Stomach smooth muscle (tissue), 2 donors: Measurements from ENCODE around the gene PRAMEF1.
"Not testable (repeated sequence)": the region's sequence is repeated elsewhere in the genome, so short reads cannot be mapped to it uniquely, and the experiment has no call there.

Experiments
- H3K27ac ChIP-seq: one replicate; pipeline ENCODE4 v1.7.0; 2013; ENCODE audit warnings: mild to moderate bottlenecking, low read length, inconsistent platforms
- H3K27me3 ChIP-seq, 2 donors: one replicate each; pipeline ENCODE4 v1.7.0; 2013; ENCODE audit warnings: low read length in 2 of 2; ENCODE audit not compliant: insufficient read depth in 2 of 2, control insufficient read depth in 1 of 2
- H3K36me3 ChIP-seq, 2 donors: one replicate each; pipeline ENCODE4 v1.7.0; 2013; ENCODE audit warnings: low read length in 2 of 2; ENCODE audit not compliant: control insufficient read depth in 2 of 2, insufficient read depth in 2 of 2
- H3K4me1 ChIP-seq: one replicate; pipeline ENCODE4 v1.7.0; 2013; ENCODE audit warnings: low read length; ENCODE audit not compliant: control insufficient read depth, insufficient read depth
- H3K4me3 ChIP-seq, 2 donors: one replicate each; pipeline ENCODE4 v1.7.0; 2013; ENCODE audit warnings: low read length in 2 of 2
- H3K9ac ChIP-seq, 2 donors: one replicate each; pipeline ENCODE4 v1.7.0; 2013; ENCODE audit warnings: low read length in 2 of 2, mild to moderate bottlenecking in 1 of 2
- H3K9me3 ChIP-seq, 2 donors: one replicate each; pipeline ENCODE4 v1.7.0; 2013; ENCODE audit warnings: low read length in 2 of 2; ENCODE audit not compliant: control insufficient read depth in 2 of 2
- donor health status: healthy.
- donor health status: Pancreatic carcinoma.

Gene PRAMEF1

GRCh38 chr1:12791097-12791496 is at the start of gene PRAMEF1:
TSS of gene PRAMEF1 (plus strand) at chr1:12791397. CDS start at chr1:12793228, 1,831 bp downstream.
- H3K27ac ChIP-seq, H3K9me3 ChIP-seq, H3K9ac ChIP-seq, H3K4me1 ChIP-seq, H3K36me3 ChIP-seq, H3K27me3 ChIP-seq, H3K4me3 ChIP-seq: not testable (repeated sequence)

GRCh38 chr1:12741946-12742345 is 49.3 kb upstream of the PRAMEF1 start:
- peaks cover 0 to 2% of the 10 kb centered on the region in 2 donors for H3K27me3 ChIP-seq
- no peak overlapping the region for H3K9ac ChIP-seq
- H3K36me3 ChIP-seq, result no peaks in the 10 kb centered on the region
- no peaks in the 10 kb centered on the region for H3K4me1 ChIP-seq
- no peak overlapping the region for H3K27ac ChIP-seq
- no peaks in the 10 kb centered on the region for H3K9me3 ChIP-seq
- H3K4me3 ChIP-seq, result no peak overlapping the region

GRCh38 chr1:12745126-12745991 is 45.8 kb upstream of the PRAMEF1 start:
- no peak overlapping the region for H3K9ac ChIP-seq
- H3K36me3 ChIP-seq, result no peaks in the 10 kb centered on the region
- H3K4me1 ChIP-seq, result no peaks in the 10 kb centered on the region
- peaks cover 0 to 2% of the 10 kb centered on the region in 2 donors for H3K27me3 ChIP-seq
- no peak overlapping the region for H3K27ac ChIP-seq
- H3K9me3 ChIP-seq, result peaks cover 0 to 4% of the 10 kb centered on the region in 2 donors
- no peak overlapping the region for H3K4me3 ChIP-seq

GRCh38 chr1:12745992-12746323 is 45.2 kb upstream of the PRAMEF1 start, which contains the start of gene CFAP107:
TSS of gene CFAP107 (plus strand) at chr1:12746200. CDS start at chr1:12746431, 231 bp downstream.
- H3K27me3 ChIP-seq, result peaks cover 0 to 2% of the 10 kb centered on the region in 2 donors

GRCh38 chr1:12748778-12749355 is 42.3 kb upstream of the PRAMEF1 start:
- H3K4me3 ChIP-seq, result no peak overlapping the region
- H3K4me1 ChIP-seq, result no peaks in the 10 kb centered on the region
- H3K36me3 ChIP-seq, result no peaks in the 10 kb centered on the region
- H3K9me3 ChIP-seq, result peaks cover 0 to 4% of the 10 kb centered on the region in 2 donors
- H3K27me3 ChIP-seq, result no peaks in the 10 kb centered on the region
- H3K9ac ChIP-seq, result no peak overlapping the region
- no peak overlapping the region for H3K27ac ChIP-seq

More at GRCh38 chr1:12745992-12746323, 45.2 kb upstream of the PRAMEF1 start, which contains the start of gene CFAP107:
- no peak within 1 kb of the TSS for H3K27ac ChIP-seq
- H3K9me3 ChIP-seq, result peaks cover 0 to 4% of the 10 kb centered on the region in 2 donors
- H3K4me1 ChIP-seq, result no peaks in the 10 kb centered on the region
- H3K9ac ChIP-seq, result no peak within 1 kb of the TSS
- H3K36me3 ChIP-seq, result no peaks in the 10 kb centered on the region
- H3K4me3 ChIP-seq, result no peak within 1 kb of the TSS

GRCh38 chr1:12754738-12755137 is 36.5 kb upstream of the PRAMEF1 start:
- Histone ChIP-seq H3K27ac (no peak overlapping the region), H3K4me3 (no peak overlapping the region), H3K27me3 (peaks cover 0 to 5% of the 10 kb centered on the region in 2 donors), H3K36me3 (no peaks in the 10 kb centered on the region), H3K9me3 (no peaks in the 10 kb centered on the region), H3K9ac (no peak overlapping the region), H3K4me1 (no peaks in the 10 kb centered on the region)

GRCh38 chr1:12756273-12756672 is 34.9 kb upstream of the PRAMEF1 start:
- Histone ChIP-seq H3K9ac (no peak overlapping the region), H3K27ac (no peak overlapping the region), H3K9me3 (no peaks in the 10 kb centered on the region), H3K27me3 (peaks cover 0 to 9% of the 10 kb centered on the region in 2 donors), H3K4me1 (no peaks in the 10 kb centered on the region), H3K4me3 (no peak overlapping the region), H3K36me3 (no peaks in the 10 kb centered on the region)

- no peak overlapping the region for H3K9ac ChIP-seq
- no peaks in the 10 kb centered on the region for H3K9me3 ChIP-seq
- H3K27me3 ChIP-seq, result peaks cover 0 to 9% of the 10 kb centered on the region in 2 donors
- no peak overlapping the region for H3K27ac ChIP-seq
- H3K4me3 ChIP-seq, result no peak overlapping the region
- H3K4me1 ChIP-seq, result no peaks in the 10 kb centered on the region
- no peaks in the 10 kb centered on the region for H3K36me3 ChIP-seq
Measured at GRCh38 chr1:12756768-12757413, 34.3 kb upstream of the PRAMEF1 start.

GRCh38 chr1:12757836-12758235 is 33.4 kb upstream of the PRAMEF1 start:
- Histone ChIP-seq H3K27me3 (peaks cover 0 to 9% of the 10 kb centered on the region in 2 donors), H3K9ac (no peak overlapping the region), H3K9me3 (no peaks in the 10 kb centered on the region), H3K4me1 (no peaks in the 10 kb centered on the region), H3K27ac (no peak overlapping the region), H3K4me3 (no peak overlapping the region), H3K36me3 (no peaks in the 10 kb centered on the region)

- H3K4me1 ChIP-seq, result no peaks in the 10 kb centered on the region
- H3K27ac ChIP-seq, result no peak overlapping the region
- no peaks in the 10 kb centered on the region for H3K9me3 ChIP-seq
- H3K4me3 ChIP-seq, result no peak overlapping the region
- H3K27me3 ChIP-seq, result peaks cover 0 to 11% of the 10 kb centered on the region in 2 donors
- no peak overlapping the region for H3K9ac ChIP-seq
- H3K36me3 ChIP-seq, result no peaks in the 10 kb centered on the region
Measured at GRCh38 chr1:12760256-12760795, 30.9 kb upstream of the PRAMEF1 start.
